Naive thymus-derived CD8-positive, alpha-beta T cell (primary cell): ENCODE data around the gene ATP1A1. TPM values are rescaled to one million over a fixed set of nuclear protein-coding genes. Genes with fewer than 3 reads are reported as not detected.

Experiments
- ATAC-seq, 2 donors: fragments of 150-1000 bp; cut with Tn5 transposase in 1 of 2; sonication (Bioruptor Pico), chemical (Tn5 transposase) in 1 of 2; 1 replicate in 1 of 2; 2 replicates in 1 of 2; pipeline ENCODE4 v1.10.0; 2021; ENCODE audit warnings: mild to moderate bottlenecking in 2 of 2, moderate library complexity in 2 of 2
- POLR2A ChIA-PET: fragments of 350-600 bp; sonication (Branson Sonifier 250); formaldehyde crosslinking; loops from one replicate; lab custom pipeline; 2021; ENCODE audit warnings: antibody characterized with exemption; lab: Charles Lee
- DNase-seq, 10 donors: peaks; one replicate each; pipeline versions ENCODE4 v3.0.0 to v3.0.0-alpha.2; 2020 to 2022
- H3K27ac Mint-ChIP-seq, 10 donors: one replicate each; pipeline ENCODE4 v1.8.0; 2020 to 2022; ENCODE audit warnings: mild to moderate bottlenecking in 10 of 10, mixed read lengths in 10 of 10, moderate library complexity in 4 of 10, inconsistent platforms in 1 of 10
- H3K27me3 Mint-ChIP-seq, 5 donors: one replicate each; pipeline ENCODE4 v1.8.0; 2021 to 2022; ENCODE audit warnings: mixed read lengths in 5 of 5
- H3K36me3 Mint-ChIP-seq, 3 donors: one replicate each; pipeline ENCODE4 v1.8.0; 2020 to 2022; ENCODE audit warnings: mixed read lengths in 3 of 3, mild to moderate bottlenecking in 2 of 3, inconsistent platforms in 1 of 3
- H3K4me1 Mint-ChIP-seq, 4 donors: one replicate each; pipeline ENCODE4 v1.8.0; 2021 to 2022; ENCODE audit warnings: mixed read lengths in 4 of 4
- H3K4me3 Mint-ChIP-seq, 10 donors: one replicate each; pipeline ENCODE4 v1.8.0; 2020 to 2022; ENCODE audit warnings: mild to moderate bottlenecking in 10 of 10, mixed read lengths in 10 of 10, moderate library complexity in 6 of 10, inconsistent platforms in 1 of 10
- H3K9me3 Mint-ChIP-seq, 9 donors: one replicate each; pipeline ENCODE4 v1.8.0; 2020 to 2022; ENCODE audit warnings: mixed read lengths in 9 of 9, mild to moderate bottlenecking in 3 of 9, inconsistent platforms in 1 of 9, moderate library complexity in 1 of 9
- polyA plus RNA-seq, 3 donors: library from polyadenylated mRNA; unstranded; fragments of 300-500 nt; fragmentation: Illumina TruSeq; gene quantifications; one replicate each; pipeline ENCODE4 v1.2.3, GENCODE V29; 2021
- total RNA-seq, 8 experiments: library from RNA in 2 of 8; stranded (reverse) in 2 of 8; gene quantifications; one replicate each; pipeline ENCODE4 v1.2.3 and lab custom pipeline; 2021 to 2026

Gene ATP1A1
- total and polyA plus RNA-seq, 5 experiments from 2014 or later: 59.1 to 261 (median 65.0) TPM

DNA sequence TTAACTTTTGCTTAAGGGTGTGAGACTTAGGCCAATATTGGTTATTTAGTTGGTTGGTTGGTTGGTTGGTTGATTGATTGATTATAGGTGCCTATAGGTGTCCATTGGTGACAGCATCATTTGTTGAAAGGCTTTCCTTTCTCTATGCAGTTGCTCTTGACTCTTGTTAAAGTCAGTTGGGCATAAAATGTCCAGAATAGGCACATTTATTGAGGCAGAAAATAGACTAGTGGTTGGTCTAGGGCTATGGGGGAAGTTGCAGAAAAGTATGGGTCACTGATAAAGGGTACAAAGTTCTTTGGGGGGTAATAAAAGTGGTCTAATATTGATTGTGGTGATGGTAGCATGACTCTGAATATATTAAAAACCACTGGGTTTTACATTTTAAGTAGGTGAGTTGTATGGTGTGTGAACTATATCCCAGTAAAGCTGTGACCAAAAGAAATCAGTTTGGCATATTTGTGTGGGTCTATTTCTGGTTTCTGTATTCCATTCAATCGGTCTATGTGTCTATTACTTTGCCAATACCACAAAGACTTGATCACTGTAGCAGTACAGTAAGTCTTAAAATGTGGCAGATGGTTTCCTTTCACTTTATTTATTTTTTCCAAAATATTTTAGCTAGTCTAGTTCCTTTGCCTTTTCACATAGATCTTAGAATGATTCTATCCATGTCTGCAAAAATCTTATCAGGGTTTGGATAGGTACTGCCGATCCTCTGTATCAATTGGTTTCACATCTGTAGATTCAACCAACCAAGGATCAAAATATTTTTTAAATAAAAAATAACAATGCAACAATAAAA, 63.0 kb downstream of the ATP1A1 start:
- peak in 2 of 10 donors; percentile 39 to 45 for DNase-seq
- peak; percentile 24 to 58 for ATAC-seq
- no peak overlapping the region for H3K4me3 Mint-ChIP-seq
- POLR2A ChIA-PET: interaction anchor here (1.9 kb wide), 1 partner anchor 79 kb away, joined by 4 read pairs; no protein-coding TSS in a partner anchor
- H3K36me3 Mint-ChIP-seq: no peaks in the 10 kb centered on the region
- peaks cover 0 to 10% (median 0%) of the 10 kb centered on the region in 5 donors for H3K27me3 Mint-ChIP-seq
- peak overlapping the region in 1 of 10 donors; percentile 1 for H3K27ac Mint-ChIP-seq
- H3K9me3 Mint-ChIP-seq: no peaks in the 10 kb centered on the region
- H3K4me1 Mint-ChIP-seq: no peaks in the 10 kb centered on the region

DNA sequence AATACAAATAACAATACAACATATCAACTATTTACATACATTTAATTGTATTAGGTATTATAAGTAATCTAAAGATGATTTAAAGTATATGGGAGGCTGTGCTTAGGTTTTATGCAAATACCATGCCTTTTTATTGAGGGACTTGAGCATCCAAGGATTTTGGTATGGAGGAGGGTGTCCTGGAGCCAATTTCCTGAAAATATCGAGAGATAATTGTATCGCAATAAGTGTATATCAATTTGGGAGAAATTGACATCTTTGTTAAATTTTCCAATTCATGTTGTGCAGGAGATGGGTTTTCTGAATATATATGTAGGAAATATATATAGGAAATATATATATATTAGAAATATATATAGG, 63.5 kb downstream of the ATP1A1 start:
- peak overlapping the region in 1 of 10 donors; percentile 40 for H3K4me3 Mint-ChIP-seq
- ATAC-seq (no peak), DNase-seq (no peak)
- peaks cover 0 to 14% (median 0%) of the 10 kb centered on the region in 5 donors for H3K27me3 Mint-ChIP-seq
- no peaks in the 10 kb centered on the region for H3K9me3 Mint-ChIP-seq
- no peaks in the 10 kb centered on the region for H3K4me1 Mint-ChIP-seq
- no peaks in the 10 kb centered on the region for H3K36me3 Mint-ChIP-seq
- POLR2A ChIA-PET: no interaction called here
- H3K27ac Mint-ChIP-seq: no peak overlapping the region

DNA sequence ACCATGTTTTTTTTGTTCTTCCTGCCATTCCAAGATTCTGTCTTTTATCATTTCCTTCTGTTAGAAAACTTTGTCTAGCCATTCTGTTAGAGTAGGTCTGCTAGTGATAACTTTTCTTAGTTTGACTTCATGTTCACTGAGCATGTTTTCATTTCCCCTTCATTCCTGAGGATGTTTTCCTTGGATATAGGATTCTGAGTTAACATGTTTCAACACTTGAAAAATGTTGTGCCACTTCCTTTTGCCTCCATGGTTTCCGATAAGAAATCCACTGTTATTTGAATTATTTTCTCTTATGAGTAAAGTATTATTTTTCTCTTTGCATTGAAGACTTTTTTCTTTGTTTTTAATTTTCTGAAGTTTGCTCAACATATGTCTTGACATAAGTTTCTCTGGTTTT, 66.7 kb downstream of the ATP1A1 start:
- peak overlapping the region in 1 of 10 donors; percentile 26 for H3K27ac Mint-ChIP-seq
- no peak for ATAC-seq

DNA sequence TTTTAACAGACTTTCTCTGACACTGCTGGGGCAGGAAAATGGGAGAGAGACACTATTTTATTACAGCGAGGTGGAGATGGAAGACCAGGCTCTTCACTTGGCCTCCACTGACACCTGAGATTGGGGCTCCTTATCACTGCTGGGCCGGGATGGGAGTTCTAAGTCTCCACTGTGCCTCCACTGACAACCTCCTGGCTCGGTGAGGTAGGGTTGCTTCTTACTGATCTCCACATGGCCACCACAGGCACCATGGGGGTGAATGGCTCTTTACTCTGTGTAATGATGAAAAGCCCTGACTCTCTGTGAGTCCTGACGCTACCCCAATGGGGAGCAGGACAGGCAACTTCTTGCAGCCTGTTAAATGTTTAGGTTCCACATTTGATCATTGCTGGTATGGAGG, 67.7 kb downstream of the ATP1A1 start:
- DNase-seq: no peak
- POLR2A ChIA-PET: interaction anchor here (1.0 kb wide), 1 partner anchor 12 kb away, joined by 3 read pairs; no protein-coding TSS in a partner anchor
- Mint-ChIP-seq H3K36me3 (no peaks in the 10 kb centered on the region), H3K27ac (no peak overlapping the region), H3K27me3 (peaks cover 0 to 28% (median 11%) of the 10 kb centered on the region in 5 donors), H3K4me3 (no peak overlapping the region), H3K9me3 (no peaks in the 10 kb centered on the region), H3K4me1 (no peaks in the 10 kb centered on the region)
- no peak for ATAC-seq

More for the DNA sequence above, 66.7 kb downstream of the ATP1A1 start:
- Mint-ChIP-seq H3K4me3 (no peak overlapping the region), H3K4me1 (no peaks in the 10 kb centered on the region), H3K9me3 (no peaks in the 10 kb centered on the region), H3K36me3 (no peaks in the 10 kb centered on the region), H3K27me3 (peaks cover 0 to 24% (median 10%) of the 10 kb centered on the region in 5 donors)
- POLR2A ChIA-PET: no interaction called here
- DNase-seq: no peak

DNA sequence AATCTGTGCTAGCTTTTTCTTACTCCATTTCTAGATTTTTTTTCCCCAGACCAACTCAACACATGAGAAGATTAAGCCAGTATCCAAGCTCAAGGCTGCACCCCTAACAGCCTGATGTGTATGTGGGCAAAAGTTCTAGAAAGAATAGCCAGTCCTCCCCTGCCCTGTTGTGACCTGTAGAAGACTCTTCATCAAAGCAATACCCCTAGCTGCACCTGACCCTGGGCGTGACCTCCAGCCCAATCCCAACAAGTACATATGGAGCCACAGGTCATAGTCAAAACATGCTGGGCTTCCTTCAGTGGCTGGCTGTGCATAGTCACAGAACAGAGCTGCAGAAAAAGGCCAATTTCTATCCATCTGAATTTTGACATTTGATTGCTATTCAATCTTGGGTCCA, 72.5 kb downstream of the ATP1A1 start:
- no peaks in the 10 kb centered on the region for H3K9me3 Mint-ChIP-seq
- H3K36me3 Mint-ChIP-seq: no peaks in the 10 kb centered on the region
- H3K4me1 Mint-ChIP-seq: no peaks in the 10 kb centered on the region
- H3K27ac Mint-ChIP-seq: no peak overlapping the region
- H3K27me3 Mint-ChIP-seq: peaks cover 14 to 32% (median 16%) of the 10 kb centered on the region in 5 donors
- POLR2A ChIA-PET: no interaction called here
- DNase-seq (no peak), ATAC-seq (no peak)
- H3K4me3 Mint-ChIP-seq: no peak overlapping the region

DNA sequence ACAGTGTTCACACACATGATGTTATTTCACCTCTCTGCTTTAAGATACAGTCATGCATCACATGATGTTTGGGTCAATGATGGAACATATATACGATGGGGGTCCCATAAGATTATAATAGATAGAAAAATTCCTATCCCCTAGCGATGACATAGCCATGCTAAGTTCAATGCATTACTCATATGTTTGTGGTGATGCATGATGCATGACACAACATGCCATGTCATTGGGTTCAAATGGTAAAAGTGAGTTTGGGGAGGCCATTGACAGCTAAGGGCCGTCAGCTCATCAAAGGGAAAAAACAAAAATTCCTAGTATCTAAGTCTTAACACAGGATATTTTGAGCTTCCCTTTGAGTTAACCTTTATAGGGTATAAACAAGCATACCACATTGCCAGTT, 73.6 kb downstream of the ATP1A1 start:
- Mint-ChIP-seq H3K27me3 (peaks cover 14 to 32% (median 15%) of the 10 kb centered on the region in 5 donors), H3K27ac (no peak overlapping the region), H3K9me3 (no peaks in the 10 kb centered on the region), H3K4me1 (no peaks in the 10 kb centered on the region), H3K4me3 (no peak overlapping the region), H3K36me3 (no peaks in the 10 kb centered on the region)
- ATAC-seq (no peak), DNase-seq (no peak)
- POLR2A ChIA-PET: no interaction called here

DNA sequence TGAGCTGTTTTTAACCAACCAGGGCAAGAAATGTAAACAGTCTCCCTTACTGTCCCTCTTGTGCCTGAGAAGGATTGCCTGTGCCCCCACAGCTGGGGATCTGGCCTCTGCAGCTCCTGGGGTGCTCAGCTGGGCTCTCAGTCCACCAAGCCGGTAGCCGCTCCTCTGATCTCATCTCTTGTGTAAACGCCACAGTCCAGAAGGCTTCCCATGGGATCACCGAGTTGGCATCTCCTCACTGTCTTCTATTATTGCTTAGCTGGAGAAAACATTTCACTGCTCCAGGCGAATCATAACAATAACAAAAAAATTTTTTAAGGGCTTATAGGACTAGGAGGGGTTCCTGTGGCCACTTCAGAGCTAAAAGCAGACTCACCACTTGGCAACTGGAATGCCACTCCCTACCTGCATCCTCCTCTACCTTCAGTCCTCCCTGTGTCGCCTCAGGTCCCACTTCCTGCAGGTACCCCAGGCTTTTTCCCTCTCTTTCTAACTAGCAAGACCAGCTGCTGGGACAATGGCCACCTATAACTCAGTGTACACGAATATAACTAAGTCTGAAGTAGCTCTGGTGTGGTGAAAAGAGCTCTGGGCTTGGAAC, 75.8 kb downstream of the ATP1A1 start:
- POLR2A ChIA-PET: no interaction called here
- no peak for DNase-seq

DNA sequence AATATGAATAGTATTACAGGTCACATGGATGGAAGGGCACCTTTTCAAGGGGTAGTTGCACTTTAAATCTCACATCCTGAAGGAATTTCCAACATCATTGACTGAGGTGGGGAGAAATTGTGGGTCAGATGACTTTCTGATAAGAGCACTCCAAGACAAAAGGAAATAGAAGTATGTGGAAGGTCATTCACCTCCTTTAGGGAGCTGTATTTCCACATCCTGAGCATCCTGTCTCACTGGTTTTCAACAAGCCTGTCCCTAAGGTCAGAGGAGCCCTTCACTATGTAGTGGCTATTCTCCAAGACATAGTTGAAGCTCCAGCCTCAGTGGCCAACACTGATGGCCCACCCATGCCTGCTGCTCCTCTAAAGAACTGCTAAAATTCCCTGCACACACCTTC, 76.5 kb downstream of the ATP1A1 start:
- ATAC-seq: no peak
- Mint-ChIP-seq H3K27me3 (peaks cover 5 to 18% (median 11%) of the 10 kb centered on the region in 5 donors), H3K36me3 (no peaks in the 10 kb centered on the region), H3K27ac (no peak overlapping the region), H3K4me1 (no peaks in the 10 kb centered on the region), H3K9me3 (no peaks in the 10 kb centered on the region), H3K4me3 (no peak overlapping the region)
- POLR2A ChIA-PET: no interaction called here
- DNase-seq: no peak

More for the DNA sequence above, 75.8 kb downstream of the ATP1A1 start:
- no peaks in the 10 kb centered on the region for H3K4me1 Mint-ChIP-seq
- no peaks in the 10 kb centered on the region for H3K9me3 Mint-ChIP-seq
- no peak overlapping the region for H3K4me3 Mint-ChIP-seq
- ATAC-seq: no peak
- peaks cover 7 to 22% (median 13%) of the 10 kb centered on the region in 5 donors for H3K27me3 Mint-ChIP-seq
- H3K36me3 Mint-ChIP-seq: no peaks in the 10 kb centered on the region
- no peak overlapping the region for H3K27ac Mint-ChIP-seq

DNA sequence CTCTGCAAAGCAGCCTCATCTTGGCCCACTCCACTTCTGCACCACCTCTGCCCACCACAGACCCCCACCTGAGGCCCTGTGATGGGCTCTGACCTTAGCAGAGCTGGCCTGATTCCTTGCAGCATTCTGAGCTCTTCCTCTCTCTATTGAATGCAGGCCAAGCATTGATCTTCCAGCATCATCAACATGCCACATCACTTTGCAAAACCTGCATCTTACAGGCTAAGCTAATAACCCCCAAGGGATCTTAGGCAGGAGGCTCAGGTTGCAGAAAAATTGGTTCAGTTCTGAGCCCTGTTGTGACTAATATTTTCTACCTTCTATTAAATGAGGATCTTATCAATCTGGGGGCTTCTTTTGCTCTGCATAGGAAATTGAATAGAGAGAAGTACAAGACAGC, 78.7 kb downstream of the ATP1A1 start:
- no peaks in the 10 kb centered on the region for H3K36me3 Mint-ChIP-seq
- no peaks in the 10 kb centered on the region for H3K4me1 Mint-ChIP-seq
- no peak overlapping the region for H3K4me3 Mint-ChIP-seq
- H3K27me3 Mint-ChIP-seq: peaks cover 2 to 18% (median 9%) of the 10 kb centered on the region in 5 donors
- no peaks in the 10 kb centered on the region for H3K9me3 Mint-ChIP-seq
- peak overlapping the region in 1 of 10 donors; percentile 7 for H3K27ac Mint-ChIP-seq
- POLR2A ChIA-PET: no interaction called here
- DNase-seq (no peak), ATAC-seq (no peak)

DNA sequence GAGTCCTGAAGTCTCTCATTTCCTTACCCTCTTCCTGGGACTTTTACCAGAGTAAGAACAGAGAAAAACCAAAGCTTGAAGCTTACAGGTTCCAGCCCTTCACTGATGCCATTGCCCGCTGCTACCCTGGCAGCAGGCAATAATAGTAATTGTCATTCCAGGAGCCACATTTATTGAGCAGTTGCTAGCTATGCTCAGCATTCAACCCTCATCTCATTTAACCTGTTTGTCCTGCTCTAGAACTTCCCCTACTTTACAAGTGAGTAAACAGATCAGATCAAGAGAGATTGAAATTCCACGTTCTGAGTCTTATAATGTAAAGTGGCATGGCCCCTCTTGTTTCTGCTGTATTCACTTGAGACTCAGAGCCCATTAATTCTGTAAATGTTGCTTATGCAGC, 80.4 kb downstream of the ATP1A1 start:
- H3K27me3 Mint-ChIP-seq: peaks cover 0 to 13% (median 7%) of the 10 kb centered on the region in 5 donors
- no peak overlapping the region for H3K4me3 Mint-ChIP-seq
- ATAC-seq (no peak), DNase-seq (no peak)
- H3K4me1 Mint-ChIP-seq: no peaks in the 10 kb centered on the region
- POLR2A ChIA-PET: no interaction called here
- no peaks in the 10 kb centered on the region for H3K36me3 Mint-ChIP-seq
- no peaks in the 10 kb centered on the region for H3K9me3 Mint-ChIP-seq
- H3K27ac Mint-ChIP-seq: no peak overlapping the region

DNA sequence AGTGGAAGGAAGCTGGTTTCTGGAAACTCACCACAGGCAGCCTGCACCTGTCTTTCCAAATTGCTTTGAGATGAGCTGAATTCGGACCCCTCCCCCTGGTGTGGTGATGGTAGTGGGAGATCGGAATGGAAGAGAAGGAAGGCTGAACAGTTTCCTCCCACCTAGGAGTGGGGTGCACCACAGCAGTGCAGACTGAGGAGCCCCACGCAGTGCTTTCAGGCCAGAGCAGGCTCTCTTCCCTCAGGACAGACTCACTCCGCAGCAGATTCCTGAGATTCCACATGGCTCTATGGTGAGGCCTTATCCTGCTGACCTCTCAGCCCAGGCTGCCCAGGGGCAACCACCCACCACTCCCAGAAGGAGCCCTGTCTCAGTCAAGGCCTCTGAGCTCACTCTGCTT, 80.9 kb downstream of the ATP1A1 start:
- DNase-seq: no peak
- Mint-ChIP-seq H3K36me3 (no peaks in the 10 kb centered on the region), H3K9me3 (no peaks in the 10 kb centered on the region), H3K27ac (no peak overlapping the region), H3K4me1 (no peaks in the 10 kb centered on the region), H3K27me3 (peaks cover 0 to 9% (median 4%) of the 10 kb centered on the region in 5 donors), H3K4me3 (no peak overlapping the region)
- ATAC-seq: no peak
- POLR2A ChIA-PET: no interaction called here
